Measurements from ENCODE around the gene TNRC18.

The TNRC18 gene

DNA sequence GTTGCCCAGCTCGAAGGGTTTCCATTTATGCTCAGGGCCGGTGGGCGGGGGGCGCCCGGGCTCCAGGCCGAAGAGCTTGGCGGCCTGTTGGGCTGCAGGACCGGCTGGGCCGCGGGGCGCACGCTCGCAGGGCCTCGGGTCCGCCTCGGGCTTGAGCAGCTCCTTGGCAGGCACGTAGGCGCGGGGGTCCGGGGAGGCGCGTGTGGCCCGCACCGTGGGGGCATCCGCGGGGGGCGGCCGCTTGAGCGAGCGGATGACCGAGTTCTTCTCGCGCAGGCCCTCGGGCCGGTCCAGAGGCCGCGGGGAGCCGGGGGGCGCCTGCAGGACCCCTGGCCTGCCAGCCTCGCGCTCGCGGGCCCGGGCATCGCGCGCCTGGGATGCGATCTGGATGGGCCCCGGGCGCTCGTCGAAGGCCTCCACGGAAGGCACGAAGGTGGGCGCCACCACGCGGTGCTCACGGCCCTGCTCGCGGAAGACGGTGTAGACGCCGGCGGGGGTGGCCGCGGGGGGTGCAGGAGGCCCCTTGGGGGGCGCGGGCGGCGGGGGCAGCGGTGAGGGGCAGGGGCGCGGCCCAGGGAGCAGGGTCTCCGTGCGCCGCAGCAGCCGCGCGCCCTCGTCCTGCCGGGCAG lies 35.2 kb downstream of the TNRC18 start:
- TF ChIP-seq, protein P1, sequence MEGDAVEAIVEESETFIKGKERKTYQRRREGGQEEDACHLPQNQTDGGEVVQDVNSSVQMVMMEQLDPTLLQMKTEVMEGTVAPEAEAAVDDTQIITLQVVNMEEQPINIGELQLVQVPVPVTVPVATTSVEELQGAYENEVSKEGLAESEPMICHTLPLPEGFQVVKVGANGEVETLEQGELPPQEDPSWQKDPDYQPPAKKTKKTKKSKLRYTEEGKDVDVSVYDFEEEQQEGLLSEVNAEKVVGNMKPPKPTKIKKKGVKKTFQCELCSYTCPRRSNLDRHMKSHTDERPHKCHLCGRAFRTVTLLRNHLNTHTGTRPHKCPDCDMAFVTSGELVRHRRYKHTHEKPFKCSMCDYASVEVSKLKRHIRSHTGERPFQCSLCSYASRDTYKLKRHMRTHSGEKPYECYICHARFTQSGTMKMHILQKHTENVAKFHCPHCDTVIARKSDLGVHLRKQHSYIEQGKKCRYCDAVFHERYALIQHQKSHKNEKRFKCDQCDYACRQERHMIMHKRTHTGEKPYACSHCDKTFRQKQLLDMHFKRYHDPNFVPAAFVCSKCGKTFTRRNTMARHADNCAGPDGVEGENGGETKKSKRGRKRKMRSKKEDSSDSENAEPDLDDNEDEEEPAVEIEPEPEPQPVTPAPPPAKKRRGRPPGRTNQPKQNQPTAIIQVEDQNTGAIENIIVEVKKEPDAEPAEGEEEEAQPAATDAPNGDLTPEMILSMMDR (IDR thresholded peaks at IDR 0.05; ENCODE audit: low read depth, low read length, missing control alignments): no peak
- no peak for DNase-seq
- Histone ChIP-seq H3K4me3 (ENCODE audit: low read depth, low read length) (no peak overlapping the region), H3K27ac (no peak overlapping the region), H3K36me3 (replicated peaks) (peaks cover 46% of the 10 kb centered on the region), H3K27me3 (replicated peaks) (no peaks in the 10 kb centered on the region)
- in situ Hi-C loops (cut with HindIII; ENCODE audit: low pct_ligation_motif_present, low sequenced_read_pairs): no loop called here

DNA sequence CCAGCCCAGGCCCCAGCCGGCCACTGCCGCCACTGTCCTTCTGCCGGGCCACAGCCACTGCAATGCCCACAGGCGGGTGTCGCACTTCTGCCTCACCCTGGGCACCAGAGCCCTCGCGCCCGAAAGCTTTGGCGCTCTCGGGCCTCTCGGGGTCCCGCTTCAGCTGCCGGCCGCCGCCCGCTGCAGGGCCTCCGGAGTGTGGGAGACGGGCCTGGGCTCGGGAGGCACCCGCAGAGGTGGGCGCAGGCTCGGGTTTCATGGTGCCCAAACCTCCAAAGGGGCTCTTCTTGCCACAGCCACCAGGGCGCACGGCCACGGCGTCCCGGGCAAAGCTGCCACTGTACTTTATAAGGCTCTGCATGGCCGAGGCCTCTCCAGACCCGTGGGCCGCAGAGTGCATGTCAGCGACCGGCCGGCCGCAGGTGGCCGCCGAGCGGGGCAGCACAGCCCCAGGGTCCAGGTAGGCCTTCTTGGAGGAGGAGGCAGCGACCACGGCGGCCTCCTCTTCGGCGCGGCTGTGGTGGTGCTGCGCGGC lies 35.9 kb downstream of the TNRC18 start:
- Histone ChIP-seq H3K4me3 (ENCODE audit: low read depth, low read length) (no peak overlapping the region), H3K36me3 (replicated peaks) (peaks cover 40% of the 10 kb centered on the region), H3K27ac (no peak overlapping the region), H3K27me3 (replicated peaks) (no peaks in the 10 kb centered on the region)
- in situ Hi-C loops (cut with HindIII; ENCODE audit: low pct_ligation_motif_present, low sequenced_read_pairs): no loop called here
- TF ChIP-seq, protein P1 (IDR thresholded peaks at IDR 0.05; ENCODE audit: low read depth, low read length, missing control alignments): no peak
- DNase-seq: no peak

DNA sequence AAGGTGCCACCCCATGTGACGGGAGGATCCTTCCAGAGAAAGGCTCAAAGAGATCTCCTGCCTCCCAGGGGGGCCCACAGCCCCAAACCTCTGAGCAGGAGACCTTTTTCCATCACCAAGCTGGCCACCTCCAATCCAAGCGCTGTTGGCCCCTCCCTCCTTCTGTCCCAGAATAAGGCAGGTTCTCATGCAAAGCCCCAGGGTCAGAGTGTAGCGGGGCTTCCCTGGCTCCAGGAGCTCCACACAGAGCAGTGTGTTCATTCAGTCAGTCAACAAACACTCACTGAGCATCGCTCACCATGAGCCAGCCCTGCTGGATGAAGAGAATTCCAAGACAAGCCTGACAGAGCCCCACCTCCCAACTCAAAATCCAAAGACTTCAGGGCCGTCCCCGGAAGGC lies 39.0 kb downstream of the TNRC18 start:
- TF ChIP-seq, protein P1 (IDR thresholded peaks at IDR 0.05; ENCODE audit: low read depth, low read length, missing control alignments): no peak
- in situ Hi-C loops (cut with HindIII; ENCODE audit: low pct_ligation_motif_present, low sequenced_read_pairs): no loop called here
- no peak overlapping the region for H3K4me3 ChIP-seq (ENCODE audit: low read depth, low read length)
- DNase-seq: no peak
- peaks cover 31% of the 10 kb centered on the region for H3K36me3 ChIP-seq (replicated peaks)
- H3K27me3 ChIP-seq (replicated peaks): no peaks in the 10 kb centered on the region
- H3K27ac ChIP-seq: no peak overlapping the region

DNA sequence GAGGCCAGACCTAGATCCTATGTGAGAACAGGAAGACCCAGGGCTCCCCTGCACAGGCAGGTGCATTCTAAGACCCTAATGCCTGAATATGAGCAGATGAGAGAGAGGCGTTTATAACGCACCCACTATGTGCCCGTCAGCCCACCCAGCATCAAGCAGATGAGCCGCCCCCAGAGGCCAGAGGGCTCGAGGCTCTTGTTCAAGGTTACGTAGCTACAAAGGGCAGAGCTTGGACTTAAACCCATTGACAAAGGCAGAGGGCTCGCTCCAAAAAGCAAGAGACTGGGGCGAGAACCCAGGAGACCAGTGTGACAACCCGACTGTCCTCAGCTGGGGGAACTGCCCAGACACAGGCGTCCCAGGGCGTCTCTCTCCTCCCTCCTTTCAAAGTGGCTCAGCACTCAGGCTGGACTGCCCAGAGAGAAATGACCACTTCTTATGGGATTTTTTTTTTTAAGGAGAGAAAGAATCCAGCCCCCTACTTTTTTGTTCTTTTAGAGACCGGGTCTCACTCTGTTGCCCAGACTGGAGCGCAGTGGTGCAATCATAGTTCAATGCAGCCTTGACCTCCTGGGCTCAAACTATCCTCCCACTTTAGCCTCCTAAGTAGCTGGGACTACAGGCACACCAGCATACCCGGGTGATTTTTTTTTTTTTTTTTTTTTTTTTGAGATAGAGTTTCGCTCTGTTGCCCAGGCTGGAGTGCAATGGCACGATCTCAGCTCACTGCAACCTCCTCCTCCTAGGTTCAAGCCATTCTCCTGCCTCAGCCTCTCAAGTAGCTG lies 40.1 kb downstream of the TNRC18 start:
- Histone ChIP-seq H3K36me3 (replicated peaks) (peaks cover 26% of the 10 kb centered on the region), H3K4me3 (ENCODE audit: low read depth, low read length) (no peak overlapping the region), H3K27me3 (replicated peaks) (no peaks in the 10 kb centered on the region), H3K27ac (no peak overlapping the region)
- in situ Hi-C loops (cut with HindIII; ENCODE audit: low pct_ligation_motif_present, low sequenced_read_pairs): no loop called here
- no peak for DNase-seq
- TF ChIP-seq, protein P1 (IDR thresholded peaks at IDR 0.05; ENCODE audit: low read depth, low read length, missing control alignments): no peak

DNA sequence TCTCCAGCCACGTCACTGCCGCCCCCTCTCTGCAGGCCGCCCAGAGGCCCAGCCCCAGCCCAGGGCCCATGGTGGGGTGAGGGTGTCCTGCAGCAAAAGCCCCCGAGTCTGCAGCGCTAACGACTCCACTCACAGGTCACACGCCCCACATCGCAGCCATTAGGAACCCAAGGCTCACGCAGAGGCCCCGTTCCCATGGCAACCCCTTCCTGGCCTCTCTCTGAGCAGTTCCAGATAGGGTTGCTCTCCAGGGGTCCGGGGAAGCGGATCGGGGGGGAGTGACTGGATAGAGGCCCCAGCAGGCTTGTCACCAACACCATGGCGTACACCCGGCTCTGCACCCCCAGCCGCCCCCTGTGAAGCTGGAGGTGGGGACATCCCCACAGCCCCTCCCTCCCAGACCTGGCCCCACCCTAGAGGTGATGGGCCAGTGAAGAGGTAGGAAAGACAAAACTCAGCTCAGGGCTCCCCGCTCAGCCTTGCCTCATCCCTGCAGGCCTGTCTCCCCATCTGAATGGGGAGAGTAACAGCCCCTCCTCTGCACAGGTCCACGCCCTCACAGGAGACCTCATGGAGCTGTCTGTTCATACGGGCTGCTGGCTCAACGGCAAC lies 41.2 kb downstream of the TNRC18 start:
- in situ Hi-C loops (cut with HindIII; ENCODE audit: low pct_ligation_motif_present, low sequenced_read_pairs): no loop called here
- Histone ChIP-seq H3K27ac (no peak overlapping the region), H3K4me3 (ENCODE audit: low read depth, low read length) (no peak overlapping the region), H3K27me3 (replicated peaks) (no peaks in the 10 kb centered on the region), H3K36me3 (replicated peaks) (peaks cover 18% of the 10 kb centered on the region)
- TF ChIP-seq, protein P1 (IDR thresholded peaks at IDR 0.05; ENCODE audit: low read depth, low read length, missing control alignments): no peak
- DNase-seq: peak; percentile 60

Measured in brain microvascular endothelial cell (primary cell).